Measurements from ENCODE around the gene TSPAN6. TPM values are rescaled to one million over a fixed set of nuclear protein-coding genes. Genes with fewer than 3 reads are reported as not detected.
A peak's percentile ranks its signal among the peaks of the same experiment; 100 is the strongest.

TSPAN6 gene
- total RNA-seq, 2 donors from 2014 or later, result 7.5 to 12.0 TPM

GRCh38 chrX:100635040-100635439, 1.6 kb downstream of the TSPAN6 start:
- Histone ChIP-seq H3K27me3 (no peaks in the 10 kb centered on the region), H3K4me3 (no peak overlapping the region), H3K36me3 (no peaks in the 10 kb centered on the region), H3K4me1 (no peaks in the 10 kb centered on the region), H3K9me3 (no peaks in the 10 kb centered on the region), H3K27ac (no peak overlapping the region)
- TF ChIP-seq CTCF (IDR thresholded peaks at IDR 0.05), result no peak
- no peak for DNase-seq (ENCODE audit: low spot score)

GRCh38 chrX:100625985-100626491, 10.6 kb downstream of the TSPAN6 start:
- H3K27me3 ChIP-seq, result no peaks in the 10 kb centered on the region
- H3K36me3 ChIP-seq, result no peaks in the 10 kb centered on the region
- H3K4me3 ChIP-seq, result no peak overlapping the region
- no peak overlapping the region for H3K27ac ChIP-seq
- no peaks in the 10 kb centered on the region for H3K4me1 ChIP-seq
- TF ChIP-seq CTCF (IDR thresholded peaks at IDR 0.05), result no peak
- no peak for DNase-seq (ENCODE audit: low spot score)
- H3K9me3 ChIP-seq, result no peaks in the 10 kb centered on the region

- Histone ChIP-seq H3K27ac (no peak overlapping the region), H3K9me3 (no peaks in the 10 kb centered on the region), H3K4me3 (no peak overlapping the region), H3K27me3 (no peaks in the 10 kb centered on the region), H3K36me3 (no peaks in the 10 kb centered on the region), H3K4me1 (no peaks in the 10 kb centered on the region)
- no peak for DNase-seq (ENCODE audit: low spot score)
- no peak for TF ChIP-seq CTCF (IDR thresholded peaks at IDR 0.05)
These were observed 13.6 kb downstream of the TSPAN6 start for GRCh38 chrX:100623001-100623400.

- DNase-seq (ENCODE audit: low spot score), result no peak
- Histone ChIP-seq H3K36me3 (no peaks in the 10 kb centered on the region), H3K9me3 (no peaks in the 10 kb centered on the region), H3K4me3 (no peak overlapping the region), H3K27me3 (no peaks in the 10 kb centered on the region), H3K27ac (no peak overlapping the region), H3K4me1 (no peaks in the 10 kb centered on the region)
- TF ChIP-seq CTCF (IDR thresholded peaks at IDR 0.05), result peak in 1 of 2 donors; percentile 47
These were observed 21.6 kb downstream of the TSPAN6 start for GRCh38 chrX:100615005-100615404.

- no peak overlapping the region for H3K27ac ChIP-seq
- TF ChIP-seq CTCF (IDR thresholded peaks at IDR 0.05), result no peak
- H3K9me3 ChIP-seq, result no peaks in the 10 kb centered on the region
- H3K4me3 ChIP-seq, result no peak overlapping the region
- no peak for DNase-seq (ENCODE audit: low spot score)
- H3K36me3 ChIP-seq, result no peaks in the 10 kb centered on the region
- no peaks in the 10 kb centered on the region for H3K27me3 ChIP-seq
- H3K4me1 ChIP-seq, result no peaks in the 10 kb centered on the region
These were observed 24.7 kb downstream of the TSPAN6 start for GRCh38 chrX:100611951-100612350.

- H3K36me3 ChIP-seq, result no peaks in the 10 kb centered on the region
- TF ChIP-seq CTCF (IDR thresholded peaks at IDR 0.05), result peak in 1 of 2 donors; percentile 23
- H3K27ac ChIP-seq, result no peak overlapping the region
- no peaks in the 10 kb centered on the region for H3K27me3 ChIP-seq
- H3K9me3 ChIP-seq, result no peaks in the 10 kb centered on the region
- H3K4me1 ChIP-seq, result no peaks in the 10 kb centered on the region
- no peak overlapping the region for H3K4me3 ChIP-seq
- no peak for DNase-seq (ENCODE audit: low spot score)
These were observed 27.0 kb downstream of the TSPAN6 start for GRCh38 chrX:100609591-100609990.

Data from right atrium auricular region (tissue), 2 donors.